Osteoblast (primary cell): ENCODE data around the gene AHSG. TPM values are rescaled to one million over a fixed set of nuclear protein-coding genes. Genes with fewer than 3 reads are reported as not detected.

Experiments
- DNase-seq: peaks from one replicate; pipeline ENCODE4 v3.0.0; 2011; ENCODE audit warnings: low spot score, mixed read lengths; ENCODE audit not compliant: insufficient read length; ENCODE audit errors: missing footprints
- H2AFZ ChIP-seq: 2 replicates; pipeline ENCODE4 v1.6.0; 2011; ENCODE audit warnings: mild to moderate bottlenecking, low read length
- H3K27ac ChIP-seq: 2 replicates; pipeline ENCODE4 v1.5.1; 2011; ENCODE audit warnings: mild to moderate bottlenecking, low read depth, low read length, moderate library complexity
- H3K27me3 ChIP-seq: 2 replicates; pipeline ENCODE4 v1.6.0; 2012; ENCODE audit warnings: mild to moderate bottlenecking, control low read depth, inconsistent platforms, low read length, moderate library complexity; ENCODE audit not compliant: insufficient read depth
- H3K36me3 ChIP-seq: 2 replicates; pipeline ENCODE4 v1.5.1; 2011; ENCODE audit warnings: mild to moderate bottlenecking, low read length, control low read depth, moderate library complexity; ENCODE audit not compliant: insufficient read depth
- H3K4me1 ChIP-seq: 2 replicates; pipeline ENCODE4 v1.5.1; 2011; ENCODE audit warnings: mild to moderate bottlenecking, low read length, control low read depth, moderate library complexity; ENCODE audit not compliant: insufficient read depth
- H3K4me2 ChIP-seq: 2 replicates; pipeline ENCODE4 v1.6.0; 2011; ENCODE audit warnings: mild to moderate bottlenecking, low read length; ENCODE audit not compliant: insufficient read depth
- H3K4me3 ChIP-seq: fragments of 200-600 bp; sonication (generic); 3 replicates; pipeline ENCODE4 v1.5.1; 2012; ENCODE audit warnings: mild to moderate bottlenecking, low read length, inconsistent platforms; ENCODE audit not compliant: insufficient read depth
- H3K79me2 ChIP-seq: 2 replicates; pipeline ENCODE4 v1.6.0; 2012; ENCODE audit warnings: mild to moderate bottlenecking, low read length, control low read depth, inconsistent platforms; ENCODE audit not compliant: insufficient read depth
- H3K9me3 ChIP-seq: 2 replicates; pipeline ENCODE4 v1.5.1; 2011; ENCODE audit warnings: low read depth, low read length, control low read depth
- H4K20me1 ChIP-seq: 2 replicates; pipeline ENCODE4 v1.6.0; 2012; ENCODE audit warnings: mild to moderate bottlenecking, low read length, control low read depth; ENCODE audit not compliant: insufficient read depth
- total RNA-seq: library from RNA; depleted of rRNA; stranded (reverse); fragments of >200 nt; gene quantifications from 2 replicates; pipeline ENCODE4 v1.2.3, GENCODE V29; 2012
- TF ChIP-seq, protein P1 (sequence below): IDR thresholded peaks from 2 replicates; pipeline ENCODE4 v1.5.1; 2011; ENCODE audit warnings: mild to moderate bottlenecking, low read depth, low read length, moderate library complexity; ENCODE audit errors: extremely low read depth

AHSG gene
- total RNA-seq, 1 donor = not detected

DNA sequence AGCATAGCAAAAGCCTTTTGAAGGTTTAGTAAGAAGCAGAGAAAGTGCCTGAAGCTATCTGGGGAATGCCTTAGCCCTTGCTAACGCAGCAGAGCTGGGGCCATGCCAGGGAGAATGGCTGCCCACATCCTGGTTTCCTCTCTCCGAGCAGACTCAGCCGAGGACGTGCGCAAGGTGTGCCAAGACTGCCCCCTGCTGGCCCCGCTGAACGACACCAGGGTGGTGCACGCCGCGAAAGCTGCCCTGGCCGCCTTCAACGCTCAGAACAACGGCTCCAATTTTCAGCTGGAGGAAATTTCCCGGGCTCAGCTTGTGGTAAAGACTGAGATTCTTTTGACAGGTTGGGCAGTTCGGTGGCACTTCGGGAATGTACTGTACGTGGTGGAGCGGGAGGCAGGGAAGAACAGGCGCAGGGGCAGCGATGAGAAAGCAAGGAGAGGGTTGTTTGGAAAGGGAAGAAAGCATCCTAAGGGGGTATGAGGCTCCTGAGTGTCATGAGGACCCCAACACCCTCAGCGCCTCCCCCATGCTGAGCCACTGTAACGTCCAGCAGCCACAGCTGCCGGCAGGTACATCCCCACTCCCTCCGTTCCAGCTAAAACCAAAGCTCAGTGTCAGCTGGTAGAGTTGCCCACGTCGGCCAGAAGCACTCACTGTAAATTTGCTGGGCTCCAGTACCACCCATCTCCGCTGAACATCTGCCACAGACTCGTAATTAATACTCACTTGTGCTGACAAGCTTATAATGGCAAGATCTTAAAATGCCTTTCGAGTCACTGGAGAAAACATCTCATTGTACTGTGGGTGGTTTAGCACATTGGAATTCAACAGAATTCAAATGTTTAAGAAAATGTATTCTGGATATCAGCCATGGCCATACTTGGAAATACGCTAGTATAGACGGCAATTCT is 4.4 kb downstream of the AHSG start:
- peak; percentile 93 for DNase-seq
- H3K4me1 ChIP-seq = peaks cover 6% of the 10 kb centered on the region
- no peaks in the 10 kb centered on the region for H3K79me2 ChIP-seq
- H3K27me3 ChIP-seq = peaks cover 30% of the 10 kb centered on the region
- TF ChIP-seq, protein P1, sequence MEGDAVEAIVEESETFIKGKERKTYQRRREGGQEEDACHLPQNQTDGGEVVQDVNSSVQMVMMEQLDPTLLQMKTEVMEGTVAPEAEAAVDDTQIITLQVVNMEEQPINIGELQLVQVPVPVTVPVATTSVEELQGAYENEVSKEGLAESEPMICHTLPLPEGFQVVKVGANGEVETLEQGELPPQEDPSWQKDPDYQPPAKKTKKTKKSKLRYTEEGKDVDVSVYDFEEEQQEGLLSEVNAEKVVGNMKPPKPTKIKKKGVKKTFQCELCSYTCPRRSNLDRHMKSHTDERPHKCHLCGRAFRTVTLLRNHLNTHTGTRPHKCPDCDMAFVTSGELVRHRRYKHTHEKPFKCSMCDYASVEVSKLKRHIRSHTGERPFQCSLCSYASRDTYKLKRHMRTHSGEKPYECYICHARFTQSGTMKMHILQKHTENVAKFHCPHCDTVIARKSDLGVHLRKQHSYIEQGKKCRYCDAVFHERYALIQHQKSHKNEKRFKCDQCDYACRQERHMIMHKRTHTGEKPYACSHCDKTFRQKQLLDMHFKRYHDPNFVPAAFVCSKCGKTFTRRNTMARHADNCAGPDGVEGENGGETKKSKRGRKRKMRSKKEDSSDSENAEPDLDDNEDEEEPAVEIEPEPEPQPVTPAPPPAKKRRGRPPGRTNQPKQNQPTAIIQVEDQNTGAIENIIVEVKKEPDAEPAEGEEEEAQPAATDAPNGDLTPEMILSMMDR = peak; percentile 95
- H3K9me3 ChIP-seq = no peaks in the 10 kb centered on the region
- peak overlapping the region; percentile 79 for H3K4me2 ChIP-seq
- H3K4me3 ChIP-seq = peak overlapping the region; percentile 59
- no peak overlapping the region for H3K27ac ChIP-seq
- no peaks in the 10 kb centered on the region for H4K20me1 ChIP-seq
- H3K36me3 ChIP-seq = no peaks in the 10 kb centered on the region
- peak overlapping the region; percentile 86 for H2AFZ ChIP-seq

DNA sequence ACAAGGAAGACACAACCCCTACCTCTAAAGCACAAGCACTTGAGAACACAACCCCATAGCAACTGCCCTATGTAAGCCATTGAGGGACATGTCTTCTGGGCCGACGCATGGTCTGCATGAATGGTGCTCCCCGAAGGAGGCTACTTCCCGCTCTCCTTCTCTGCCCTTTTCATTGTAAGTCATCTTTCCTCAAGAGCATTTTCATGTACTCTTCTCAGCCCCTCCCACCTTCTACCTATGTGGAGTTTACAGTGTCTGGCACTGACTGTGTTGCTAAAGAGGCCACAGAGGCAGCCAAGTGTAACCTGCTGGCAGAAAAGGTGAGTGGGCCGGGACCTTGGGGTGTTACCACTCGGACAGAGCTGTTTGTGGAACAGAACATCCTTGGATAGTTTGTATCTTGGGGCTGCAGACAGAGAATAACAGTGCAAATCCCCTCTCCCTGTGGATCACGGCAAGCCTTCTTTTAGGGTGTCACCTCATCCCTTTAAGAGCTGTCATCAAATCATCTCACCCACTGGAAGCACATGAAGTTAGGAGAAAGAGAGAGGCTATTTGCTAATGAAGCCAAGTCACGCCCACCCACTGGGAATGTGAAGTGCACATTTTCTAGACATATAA is 5.6 kb downstream of the AHSG start:
- H4K20me1 ChIP-seq = no peaks in the 10 kb centered on the region
- H3K27me3 ChIP-seq = peaks cover 27% of the 10 kb centered on the region
- no peak overlapping the region for H3K27ac ChIP-seq

DNA sequence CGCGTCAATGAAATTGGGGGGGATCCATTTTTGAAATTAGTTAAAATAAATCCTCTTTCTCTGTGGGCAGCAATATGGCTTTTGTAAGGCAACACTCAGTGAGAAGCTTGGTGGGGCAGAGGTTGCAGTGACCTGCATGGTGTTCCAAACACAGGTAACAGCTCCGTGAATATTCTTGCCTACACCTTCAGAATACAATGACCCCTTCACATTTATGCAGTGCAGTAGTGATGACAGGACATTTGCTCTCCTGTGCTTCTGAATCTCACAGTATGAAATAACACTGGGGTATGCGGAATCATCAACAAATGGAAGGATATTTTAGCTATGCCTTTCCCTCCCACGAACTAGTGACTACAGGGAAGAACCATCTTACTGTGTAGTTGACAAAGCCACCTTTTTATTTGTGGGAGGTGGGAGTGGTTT is 6.9 kb downstream of the AHSG start:
- no peaks in the 10 kb centered on the region for H3K79me2 ChIP-seq
- peaks cover 15% of the 10 kb centered on the region for H3K27me3 ChIP-seq
- H3K9me3 ChIP-seq = no peaks in the 10 kb centered on the region
- no peak for DNase-seq
- TF ChIP-seq, protein P1 = no peak
- no peak overlapping the region for H3K27ac ChIP-seq
- H4K20me1 ChIP-seq = no peaks in the 10 kb centered on the region
- no peak overlapping the region for H3K4me3 ChIP-seq
- H3K4me2 ChIP-seq = no peak overlapping the region
- H3K4me1 ChIP-seq = peaks cover 6% of the 10 kb centered on the region
- H2AFZ ChIP-seq = no peak overlapping the region
- H3K36me3 ChIP-seq = no peaks in the 10 kb centered on the region

More for the DNA sequence above, 5.6 kb downstream of the AHSG start:
- no peak overlapping the region for H3K4me2 ChIP-seq
- no peak for DNase-seq
- H3K79me2 ChIP-seq = no peaks in the 10 kb centered on the region
- H3K36me3 ChIP-seq = no peaks in the 10 kb centered on the region
- no peak overlapping the region for H3K4me3 ChIP-seq
- H2AFZ ChIP-seq = no peak overlapping the region
- TF ChIP-seq, protein P1 = no peak
- H3K4me1 ChIP-seq = peaks cover 6% of the 10 kb centered on the region
- no peaks in the 10 kb centered on the region for H3K9me3 ChIP-seq
